Mesodermal cell (in vitro differentiated cells): Measurements from ENCODE around the gene GARIN5A.

Experiments
- H3K27ac ChIP-seq: 2 replicates; pipeline ENCODE4 v1.7.0; 2013; ENCODE audit warnings: mild to moderate bottlenecking, low read depth, low read length, moderate library complexity; ENCODE audit not compliant: severe bottlenecking
- H3K36me3 ChIP-seq: 2 replicates; pipeline ENCODE4 v1.7.1; 2013; ENCODE audit warnings: mild to moderate bottlenecking, low read length, moderate library complexity; ENCODE audit not compliant: control insufficient read depth, insufficient read depth
- H3K4me1 ChIP-seq: one replicate; pipeline ENCODE4 v1.7.1; 2013; ENCODE audit warnings: mild to moderate bottlenecking, low read length; ENCODE audit not compliant: insufficient read depth, control insufficient read depth, poor library complexity, severe bottlenecking
- H3K4me3 ChIP-seq: 2 replicates; pipeline ENCODE4 v1.7.0; 2013; ENCODE audit warnings: low read length, control low read depth, mild to moderate bottlenecking; ENCODE audit not compliant: insufficient read depth, poor library complexity, severe bottlenecking; ENCODE audit errors: extremely low read depth
- H3K9me3 ChIP-seq: 2 replicates; pipeline ENCODE4 v1.7.1; 2013; ENCODE audit warnings: mild to moderate bottlenecking, low read length, moderate library complexity; ENCODE audit not compliant: control insufficient read depth
- WGBS, 2 experiments: methylation state at CpG; one replicate each; pipeline ENCODE4 v1.1.5; 2013; ENCODE audit warnings: missing lambda C conversion rate in 2 of 2; ENCODE audit not compliant: insufficient coverage in 2 of 2; 5-methylcytosine and 5-hydroxymethylcytosine counted together

Gene GARIN5A

DNA sequence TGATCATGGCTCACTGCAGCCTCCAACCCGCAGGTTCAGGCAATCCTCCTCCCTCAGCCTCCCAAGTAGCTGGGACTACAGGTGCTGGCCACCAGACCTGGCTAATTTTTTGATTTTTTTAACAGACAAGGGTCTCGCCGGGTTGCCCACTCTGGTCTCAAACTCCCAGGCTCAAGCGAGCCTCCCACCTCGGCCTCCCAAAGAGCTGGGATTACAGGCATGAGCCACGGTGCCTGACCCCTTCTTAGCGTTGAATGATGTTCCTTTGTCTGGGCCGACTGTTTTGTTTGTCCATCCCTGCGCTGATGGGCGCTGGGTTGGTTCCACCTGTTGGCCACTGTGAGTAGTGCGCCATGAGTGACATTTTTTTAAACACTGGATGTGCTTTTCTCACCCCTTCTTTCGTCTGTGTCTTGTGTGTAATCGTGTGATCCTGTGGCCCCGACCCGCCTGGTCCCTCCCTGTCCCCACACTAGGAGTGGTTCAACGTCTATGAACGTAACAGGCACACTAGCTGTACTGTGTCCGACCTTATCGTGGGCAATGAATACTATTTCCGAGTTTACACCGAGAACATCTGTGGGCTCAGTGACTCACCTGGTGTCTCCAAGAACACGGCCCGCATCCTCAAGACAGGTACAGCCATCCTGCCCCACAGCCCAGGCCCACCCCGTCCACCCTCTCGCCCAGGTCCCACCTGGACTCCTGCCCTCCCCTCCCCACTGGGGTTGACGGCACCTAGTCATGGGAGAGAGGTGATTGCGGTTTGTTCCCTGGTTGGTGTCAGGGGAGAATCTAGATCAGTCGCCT, 15.4 kb downstream of the GARIN5A start:
- Histone ChIP-seq H3K4me3 (no peak overlapping the region), H3K27ac (no peak overlapping the region), H3K9me3 (no peaks in the 10 kb centered on the region), H3K4me1 (no peaks in the 10 kb centered on the region), H3K36me3 (no peaks in the 10 kb centered on the region)
- WGBS, 2 experiments, result 33 to 38% methylated on average over 22 to 23 of the region's 28 CpGs

DNA sequence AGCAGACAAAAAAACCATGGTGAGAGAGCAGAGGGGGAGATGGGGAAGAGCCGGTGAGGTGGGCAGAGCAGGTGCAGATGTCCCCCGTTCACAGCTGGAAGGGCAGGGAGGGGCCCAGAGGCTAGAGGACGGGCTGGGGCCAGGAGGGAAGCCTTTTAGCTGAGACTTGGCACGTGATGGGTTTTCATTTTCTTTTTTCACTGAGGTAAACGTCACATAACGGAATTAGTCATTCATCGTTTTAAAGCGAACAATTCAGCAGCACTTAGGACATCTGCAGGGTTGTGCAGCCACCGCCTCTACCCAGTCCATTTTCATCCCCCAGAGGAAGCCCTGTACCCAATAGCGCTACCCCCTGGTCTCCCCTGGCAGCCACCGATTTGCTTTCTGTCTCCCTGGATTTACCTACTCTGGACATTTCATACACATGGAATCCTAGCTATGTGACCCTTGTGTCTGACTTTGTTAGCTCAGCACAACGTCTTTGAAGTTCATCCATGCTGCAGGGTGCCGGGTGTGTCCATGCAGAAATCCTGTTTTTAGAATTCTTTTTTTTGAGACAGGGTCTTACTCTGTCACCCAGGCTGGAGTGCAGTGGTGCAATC, 16.4 kb downstream of the GARIN5A start:
- Histone ChIP-seq H3K27ac (no peak overlapping the region), H3K4me3 (no peak overlapping the region), H3K9me3 (no peaks in the 10 kb centered on the region), H3K36me3 (no peaks in the 10 kb centered on the region), H3K4me1 (no peaks in the 10 kb centered on the region)
- WGBS, 2 experiments, result 76 to 77% methylated on average over 11 to 13 of the region's 13 CpGs

DNA sequence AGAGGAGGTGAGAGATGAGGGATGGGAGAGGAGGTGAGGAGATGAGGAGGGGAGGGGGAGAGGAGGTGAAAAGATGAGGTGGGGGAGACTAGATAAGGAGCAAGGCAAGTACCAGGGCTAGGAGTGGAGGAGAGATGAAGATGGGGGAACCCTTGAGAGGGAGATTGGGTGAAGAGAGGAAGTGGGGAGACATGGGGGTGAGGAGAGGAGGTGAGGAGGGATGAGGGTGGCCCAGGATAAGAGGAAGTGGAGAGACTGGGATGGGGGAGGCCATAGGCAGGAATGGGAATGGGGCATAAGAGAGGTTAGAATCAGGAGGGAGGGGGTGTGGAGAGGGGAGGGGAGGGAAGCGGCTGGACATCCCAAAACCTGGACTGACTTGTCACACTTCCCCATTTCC, 17.0 kb downstream of the GARIN5A start:
- Histone ChIP-seq H3K27ac (no peak overlapping the region), H3K4me3 (no peak overlapping the region), H3K4me1 (no peaks in the 10 kb centered on the region), H3K36me3 (no peaks in the 10 kb centered on the region), H3K9me3 (no peaks in the 10 kb centered on the region)
- 100% methylated on average over 1 of the region's 1 CpG; no CpG with 5 or more reads in 1 of the 2 experiments for WGBS, 2 experiments

DNA sequence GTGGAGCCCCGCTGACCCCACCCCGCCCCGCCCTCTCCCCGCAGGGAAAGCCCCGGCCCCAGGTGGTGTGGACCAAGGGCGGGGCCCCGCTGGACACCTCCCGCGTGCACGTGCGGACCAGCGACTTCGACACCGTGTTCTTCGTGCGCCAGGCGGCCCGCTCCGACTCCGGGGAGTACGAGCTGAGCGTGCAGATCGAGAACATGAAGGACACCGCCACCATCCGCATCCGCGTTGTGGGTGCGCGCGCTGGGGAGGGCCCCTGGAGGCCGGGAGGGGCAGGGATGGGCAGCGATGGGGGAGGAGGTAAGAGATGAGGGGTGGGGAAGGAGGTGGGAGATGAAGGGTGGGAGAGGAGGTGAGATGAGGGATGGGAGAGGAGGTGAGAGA, 17.6 kb downstream of the GARIN5A start:
- Histone ChIP-seq H3K36me3 (no peaks in the 10 kb centered on the region), H3K4me3 (no peak overlapping the region)
- WGBS, 2 experiments, result 93 to 95% methylated on average over 20 to 32 of the region's 32 CpGs

DNA sequence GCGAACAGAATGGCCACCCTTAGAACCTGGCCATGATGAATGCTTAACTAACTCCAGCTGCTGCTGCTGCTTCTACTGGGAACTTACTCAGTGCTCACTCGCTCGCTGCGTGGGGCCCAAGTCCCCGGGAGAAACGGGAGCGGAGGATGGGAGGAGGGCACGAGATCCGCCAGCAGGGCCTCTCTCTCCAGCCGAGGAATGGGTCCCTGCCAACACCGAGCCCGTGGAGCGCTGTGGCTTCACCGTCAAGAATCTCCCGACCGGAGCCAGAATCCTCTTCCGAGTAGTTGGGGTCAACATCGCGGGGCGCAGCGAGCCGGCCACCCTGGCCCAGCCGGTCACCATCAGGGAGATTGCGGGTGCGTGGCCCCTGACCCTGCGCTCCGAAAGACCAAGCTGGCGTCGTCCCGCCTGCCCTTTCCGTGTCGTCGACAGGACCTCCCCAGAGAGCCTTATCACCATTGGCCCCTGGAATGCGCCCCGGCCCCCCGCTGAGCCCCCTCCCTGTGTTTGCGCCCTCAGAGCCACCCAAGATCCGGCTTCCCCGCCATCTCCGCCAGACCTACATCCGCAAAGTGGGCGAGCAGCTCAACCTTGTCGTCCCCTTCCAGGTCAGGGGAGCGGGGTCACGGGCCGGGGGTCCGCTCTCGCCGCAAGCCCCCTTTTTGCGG, 18.1 kb downstream of the GARIN5A start:
- H3K27ac ChIP-seq, result no peak overlapping the region
- H3K9me3 ChIP-seq, result no peaks in the 10 kb centered on the region
- no peak overlapping the region for H3K4me3 ChIP-seq
- 87 to 89% methylated on average over 40 to 48 of the region's 50 CpGs for WGBS, 2 experiments
- no peaks in the 10 kb centered on the region for H3K4me1 ChIP-seq
- no peaks in the 10 kb centered on the region for H3K36me3 ChIP-seq

More for the DNA sequence above, 17.6 kb downstream of the GARIN5A start:
- Histone ChIP-seq H3K4me1 (no peaks in the 10 kb centered on the region), H3K9me3 (no peaks in the 10 kb centered on the region), H3K27ac (no peak overlapping the region)

GRCh38 chr19:50457300-50457699, 19.3 kb downstream of the GARIN5A start:
- WGBS, 2 experiments, result 82 to 88% methylated on average over 5 of the region's 5 CpGs
- Histone ChIP-seq H3K9me3 (no peaks in the 10 kb centered on the region), H3K36me3 (no peaks in the 10 kb centered on the region), H3K4me3 (no peak overlapping the region), H3K27ac (no peak overlapping the region), H3K4me1 (no peaks in the 10 kb centered on the region)

DNA sequence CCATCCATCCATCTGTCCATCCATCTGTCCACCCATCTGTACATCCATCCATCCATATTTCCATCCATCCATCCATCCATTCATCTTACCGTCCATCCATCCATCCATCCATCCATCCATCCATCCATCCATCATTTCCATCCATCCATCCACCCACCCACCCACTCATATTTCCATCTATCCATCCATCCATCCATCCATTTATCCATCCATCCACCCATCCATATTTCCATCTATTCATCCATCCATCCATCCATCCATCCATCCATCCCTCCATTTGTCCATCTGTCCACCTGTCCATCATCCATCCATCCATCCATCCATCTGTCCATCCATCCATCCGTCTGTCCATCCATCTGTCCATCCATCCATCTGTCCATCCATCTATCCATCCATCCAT, 20.7 kb downstream of the GARIN5A start:
- 69 to 82% methylated on average over 2 of the region's 2 CpGs for WGBS, 2 experiments
- Histone ChIP-seq H3K36me3 (no peaks in the 10 kb centered on the region), H3K4me1 (no peaks in the 10 kb centered on the region), H3K4me3 (no peak overlapping the region), H3K9me3 (no peaks in the 10 kb centered on the region), H3K27ac (no peak overlapping the region)

DNA sequence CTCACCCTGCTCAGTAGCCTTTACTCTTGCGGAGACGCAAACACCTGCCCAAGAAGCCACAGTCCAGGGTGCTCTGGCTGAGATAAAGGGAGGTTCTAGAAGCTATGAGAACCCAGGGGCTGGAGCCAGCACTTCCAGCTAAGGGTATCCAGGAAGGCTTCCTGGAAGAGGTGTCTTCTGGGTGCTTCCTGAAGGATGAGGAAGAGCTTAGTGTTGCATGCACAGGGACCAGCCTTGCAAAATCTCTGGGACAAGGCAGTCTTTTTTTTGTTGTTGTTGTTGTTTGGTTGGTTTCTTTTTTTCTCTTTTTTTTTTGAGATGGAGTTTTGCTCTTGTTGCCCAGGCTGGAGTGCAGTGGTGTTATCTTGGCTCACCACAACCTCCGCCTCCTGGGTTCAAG, 23.4 kb downstream of the GARIN5A start:
- WGBS, 2 experiments, result 100% methylated on average over 1 of the region's 3 CpGs
- no peak overlapping the region for H3K27ac ChIP-seq
- no peaks in the 10 kb centered on the region for H3K9me3 ChIP-seq
- H3K36me3 ChIP-seq, result no peaks in the 10 kb centered on the region
- no peaks in the 10 kb centered on the region for H3K4me1 ChIP-seq
- H3K4me3 ChIP-seq, result no peak overlapping the region

DNA sequence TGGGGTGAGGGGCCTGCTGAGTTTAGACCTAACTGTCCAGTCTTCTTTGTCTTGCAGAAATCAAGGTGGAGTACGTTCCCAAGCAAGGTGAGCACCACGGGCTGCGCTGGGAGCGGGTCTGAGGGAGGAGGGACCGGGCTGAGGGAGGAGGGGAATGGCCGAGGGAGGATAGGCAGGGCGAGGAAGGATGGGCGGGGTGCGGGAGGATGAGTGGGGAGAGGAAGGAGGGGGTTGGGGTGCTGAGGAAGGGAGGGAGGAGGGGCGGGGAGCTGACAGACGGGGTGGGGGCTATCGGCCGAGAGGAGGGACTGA, 25.5 kb downstream of the GARIN5A start:
- Histone ChIP-seq H3K4me1 (no peaks in the 10 kb centered on the region), H3K9me3 (no peaks in the 10 kb centered on the region), H3K27ac (no peak overlapping the region), H3K36me3 (no peaks in the 10 kb centered on the region), H3K4me3 (no peak overlapping the region)
- WGBS, 2 experiments, result 72 to 81% methylated on average over 7 to 13 of the region's 13 CpGs

- no peaks in the 10 kb centered on the region for H3K9me3 ChIP-seq
- H3K36me3 ChIP-seq, result no peaks in the 10 kb centered on the region
- 79 to 84% methylated on average over 18 to 28 of the region's 30 CpGs for WGBS, 2 experiments
- H3K27ac ChIP-seq, result no peak overlapping the region
- H3K4me1 ChIP-seq, result no peaks in the 10 kb centered on the region
- H3K4me3 ChIP-seq, result no peak overlapping the region
Measured at GRCh38 chr19:50450369-50451222, 26.1 kb downstream of the GARIN5A start.
